ENCODE data around the gene PPP1R26.

PPP1R26 gene

GRCh38 chr9:135515083-135515951 is 35.7 kb downstream of the PPP1R26 start:
- no peak for TF ChIP-seq CTCF (IDR thresholded peaks at IDR 0.05; ENCODE audit: low read depth, low read length)
- no peak overlapping the region for H3K4me3 ChIP-seq (ENCODE audit: low read depth, low read length)

DNA sequence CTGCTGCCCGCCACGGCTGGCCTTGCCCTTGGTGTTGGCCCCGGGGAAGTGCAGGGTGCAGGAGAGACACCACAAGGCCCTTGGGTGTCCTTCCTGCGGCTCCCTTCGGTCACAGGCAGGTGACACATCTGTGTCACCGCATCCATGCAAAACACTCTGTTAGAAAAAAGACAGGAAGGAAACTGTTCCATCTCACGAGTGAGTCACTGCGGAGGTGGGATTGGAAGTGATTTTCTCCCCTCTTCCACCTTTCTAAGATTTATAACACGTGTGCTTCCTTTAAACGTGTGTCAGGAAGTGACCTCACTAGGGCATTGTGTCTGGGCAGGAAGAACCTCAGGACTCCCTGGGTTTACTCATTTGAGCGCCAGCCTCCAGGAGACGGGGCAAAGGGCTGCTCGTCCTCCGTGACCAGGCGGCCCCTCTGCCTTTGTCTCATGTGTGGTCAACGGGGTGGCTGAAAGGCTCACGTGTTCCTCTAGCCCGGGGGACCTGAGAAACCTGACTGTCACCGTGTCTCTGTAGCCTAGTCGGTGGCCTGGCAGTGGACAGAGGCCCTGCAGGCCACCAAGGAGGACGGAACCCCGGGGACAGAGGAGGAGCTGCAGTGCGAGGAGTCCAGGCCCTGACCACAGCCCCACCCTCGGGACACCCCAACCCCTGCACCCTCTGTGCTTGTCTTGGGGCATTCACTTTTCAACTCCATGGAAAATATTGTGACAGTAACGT is 36.7 kb downstream of the PPP1R26 start:
- no peak for TF ChIP-seq CTCF (IDR thresholded peaks at IDR 0.05; ENCODE audit: low read depth, low read length)
- no peak overlapping the region for H3K4me3 ChIP-seq (ENCODE audit: low read depth, low read length)

DNA sequence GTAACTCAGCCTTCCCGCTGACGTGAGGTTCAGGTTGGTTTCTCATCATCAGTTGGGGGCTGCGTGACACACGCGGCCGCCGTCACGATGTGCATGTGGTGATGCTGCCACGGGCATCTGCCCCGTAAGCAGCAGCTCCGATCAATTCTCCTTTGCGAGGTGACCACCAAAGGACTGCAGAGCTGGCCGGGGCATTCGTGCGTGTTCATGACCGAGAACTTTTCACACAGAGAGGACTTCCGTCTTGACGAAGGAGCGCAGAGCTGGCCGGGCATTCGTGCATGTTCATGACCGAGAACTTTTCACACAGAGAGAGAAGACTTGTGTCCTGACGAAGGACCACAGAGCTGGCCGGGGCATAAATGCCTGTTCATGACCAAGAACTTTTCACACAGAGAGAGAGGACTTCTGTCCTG is 37.8 kb downstream of the PPP1R26 start:
- no peak for TF ChIP-seq CTCF (IDR thresholded peaks at IDR 0.05; ENCODE audit: low read depth, low read length)
- no peak overlapping the region for H3K4me3 ChIP-seq (ENCODE audit: low read depth, low read length)

- no peak overlapping the region for H3K4me3 ChIP-seq (ENCODE audit: low read depth, low read length)
- TF ChIP-seq CTCF (IDR thresholded peaks at IDR 0.05; ENCODE audit: low read depth, low read length) = no peak
Measured at GRCh38 chr9:135519179-135519971, 39.8 kb downstream of the PPP1R26 start.

DNA sequence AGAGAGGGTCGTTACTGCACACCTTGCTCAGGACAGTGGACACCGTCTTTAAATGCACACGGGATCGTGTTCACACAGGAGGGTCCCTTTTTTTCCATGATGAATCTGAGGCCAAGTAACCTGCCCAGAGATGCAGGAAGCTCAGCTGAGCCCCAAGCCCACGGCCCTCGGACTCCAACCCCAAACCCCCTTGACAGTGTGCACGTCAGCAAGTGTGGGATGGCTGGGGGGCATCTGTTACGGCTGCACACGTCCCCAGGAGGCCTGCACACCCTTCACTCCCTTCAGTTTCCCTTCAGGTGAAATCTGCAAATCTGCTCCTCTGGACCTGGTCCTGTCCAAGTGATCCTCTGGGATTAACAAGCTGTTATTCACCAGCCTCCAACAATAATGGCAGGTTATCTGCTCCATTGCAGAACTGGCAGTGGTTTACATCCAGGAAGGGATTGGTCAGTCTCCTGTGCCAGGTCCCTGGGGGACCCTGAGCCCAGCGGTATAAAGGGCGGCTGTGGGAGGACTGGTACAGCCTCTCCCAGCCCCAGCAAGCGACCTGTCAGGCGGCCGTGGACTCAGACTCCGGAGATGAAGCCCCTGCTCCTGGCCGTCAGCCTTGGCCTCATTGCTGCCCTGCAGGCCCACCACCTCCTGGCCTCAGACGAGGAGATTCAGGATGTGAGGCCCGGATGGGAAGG is 41.5 kb downstream of the PPP1R26 start, which contains the start of gene LCN1:
Gene LCN1 (plus strand): TSS at position 525 of the 692 bp plus-strand sequence. CDS start 58 bp downstream, at position 583.
- H3K4me3 ChIP-seq (ENCODE audit: low read depth, low read length) = no peak within 1 kb of the TSS
- TF ChIP-seq CTCF (IDR thresholded peaks at IDR 0.05; ENCODE audit: low read depth, low read length) = no peak

- H3K4me3 ChIP-seq (ENCODE audit: low read depth, low read length) = no peak overlapping the region
- TF ChIP-seq CTCF (IDR thresholded peaks at IDR 0.05; ENCODE audit: low read depth, low read length) = no peak
Measured at GRCh38 chr9:135521608-135522095, 42.1 kb downstream of the PPP1R26 start.
